ENCODE data around the gene DENND1C.

DENND1C gene

GRCh38 chr19:6476896-6477431 lies 4.6 kb downstream of the DENND1C start:
- no peak for DNase-seq

- DNase-seq, result peak; percentile 62
Measured at GRCh38 chr19:6476155-6476895, 5.3 kb downstream of the DENND1C start.

GRCh38 chr19:6475321-6476108 lies 6.1 kb downstream of the DENND1C start:
- no peak for DNase-seq

GRCh38 chr19:6473647-6474046 lies 7.9 kb downstream of the DENND1C start:
- DNase-seq, result no peak

- no peak for DNase-seq
Measured at GRCh38 chr19:6472713-6473112, 8.9 kb downstream of the DENND1C start.

- DNase-seq, result no peak
Measured at GRCh38 chr19:6471076-6471475, 10.5 kb downstream of the DENND1C start.

- no peak for DNase-seq
Measured at GRCh38 chr19:6470173-6470572, 11.4 kb downstream of the DENND1C start.

- no peak for DNase-seq
Measured at GRCh38 chr19:6467384-6467783, 14.2 kb downstream of the DENND1C start.

GRCh38 chr19:6466526-6467248 lies 14.9 kb downstream of the DENND1C start:
- no peak for DNase-seq

GRCh38 chr19:6465663-6466062 lies 15.9 kb downstream of the DENND1C start:
- DNase-seq, result no peak

- no peak for DNase-seq
Measured at GRCh38 chr19:6465006-6465405, 16.6 kb downstream of the DENND1C start.

GRCh38 chr19:6464070-6464873 lies 17.3 kb downstream of the DENND1C start, which contains the start of gene CRB3:
TSS of gene CRB3 (plus strand) at chr19:6464271. CDS start at chr19:6464702, 431 bp downstream.
- DNase-seq, result peak; percentile 32

GRCh38 chr19:6460099-6460884 lies 21.3 kb downstream of the DENND1C start:
- peak; percentile 93 for DNase-seq

GRCh38 chr19:6459262-6460098 lies 22.1 kb downstream of the DENND1C start, which contains the start of gene SLC25A23:
TSS of gene SLC25A23 (minus strand) at chr19:6459792. CDS start at chr19:6459628, 164 bp downstream.
- DNase-seq, result peak; percentile 44

- no peak for DNase-seq
Measured at GRCh38 chr19:6458695-6459261, 22.8 kb downstream of the DENND1C start.

- DNase-seq, result no peak
Measured at GRCh38 chr19:6457958-6458694, 23.5 kb downstream of the DENND1C start.

GRCh38 chr19:6455924-6456323 lies 25.7 kb downstream of the DENND1C start:
- no peak for DNase-seq

- no peak for DNase-seq
Measured at GRCh38 chr19:6453951-6454565, 27.5 kb downstream of the DENND1C start.

GRCh38 chr19:6452899-6453298 lies 28.7 kb downstream of the DENND1C start:
- no peak for DNase-seq

Data from T-helper 9 cell (primary cell).